NOMO-1 treated with dmso at 0.1 percent for 144 hours (cell line): Measurements from ENCODE around the gene DUOXA2.
"Not testable (repeated sequence)": the region's sequence is repeated elsewhere in the genome, so short reads cannot be mapped to it uniquely, and the experiment has no call there.

Experiments
- DNase-seq: peaks from one replicate; lab custom pipeline; 2025; ENCODE audit not compliant: unreplicated experiment; lab: John Stamatoyannopoulos, UW

Gene DUOXA2

GRCh38 chr15:45134682-45135604, 20.8 kb downstream of the DUOXA2 start:
- DNase-seq = no peak

GRCh38 chr15:45135705-45136377, 21.7 kb downstream of the DUOXA2 start:
- not testable (repeated sequence) for DNase-seq

- DNase-seq = no peak
Observed at GRCh38 chr15:45136378-45136764, 22.2 kb downstream of the DUOXA2 start.

GRCh38 chr15:45137703-45138102, 23.6 kb downstream of the DUOXA2 start:
- no peak for DNase-seq

GRCh38 chr15:45138814-45139765, 25.0 kb downstream of the DUOXA2 start:
- DNase-seq = no peak

- DNase-seq = no peak
Observed at GRCh38 chr15:45139770-45140169, 25.6 kb downstream of the DUOXA2 start.

- no peak for DNase-seq
Observed at GRCh38 chr15:45140557-45141250, 26.6 kb downstream of the DUOXA2 start.

GRCh38 chr15:45141386-45141785, 27.3 kb downstream of the DUOXA2 start:
- no peak for DNase-seq

- no peak for DNase-seq
Observed at GRCh38 chr15:45143056-45143455, 28.9 kb downstream of the DUOXA2 start.

GRCh38 chr15:45143946-45144345, 29.8 kb downstream of the DUOXA2 start:
- no peak for DNase-seq

GRCh38 chr15:45144775-45145174, 30.6 kb downstream of the DUOXA2 start:
- no peak for DNase-seq

GRCh38 chr15:45146405-45146804, 32.3 kb downstream of the DUOXA2 start:
- no peak for DNase-seq

GRCh38 chr15:45147606-45148005, 33.5 kb downstream of the DUOXA2 start:
- no peak for DNase-seq

GRCh38 chr15:45148076-45149059, 34.2 kb downstream of the DUOXA2 start:
- DNase-seq = no peak

- no peak for DNase-seq
Observed at GRCh38 chr15:45149060-45149459, 34.9 kb downstream of the DUOXA2 start.

- no peak for DNase-seq
Observed at GRCh38 chr15:45150481-45150880, 36.4 kb downstream of the DUOXA2 start.

- DNase-seq = no peak
Observed at GRCh38 chr15:45150997-45151396, 36.9 kb downstream of the DUOXA2 start.

GRCh38 chr15:45151998-45152828, 38.1 kb downstream of the DUOXA2 start:
- no peak for DNase-seq
